ENCODE data around the gene ZNF30. TPM values are rescaled to one million over a fixed set of nuclear protein-coding genes. Genes with fewer than 3 reads are reported as not detected.

The ZNF30 gene
- total and polyA plus RNA-seq, 2 of the 4 experiments (the other 2 are of a cell fraction): 1.3 to 2.9 TPM

DNA sequence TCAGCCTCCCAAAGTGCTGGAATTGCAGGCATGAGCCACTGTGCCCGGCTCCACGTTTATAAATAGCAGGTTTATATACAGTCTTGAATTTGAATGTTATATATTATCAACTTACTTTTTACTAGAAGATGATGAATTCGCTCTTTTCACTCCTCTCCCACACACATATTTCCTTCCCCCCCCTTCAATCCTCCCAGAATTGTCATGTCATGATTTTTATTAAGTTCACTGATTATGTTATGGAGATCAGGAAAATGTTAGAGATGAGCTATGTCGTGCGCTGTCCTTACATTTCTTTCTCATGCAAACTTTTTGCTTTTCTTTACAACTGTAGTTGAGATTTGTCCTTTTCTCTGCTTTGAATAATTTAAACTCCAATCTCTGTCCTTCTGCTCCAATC, 55.6 kb downstream of the ZNF30 start:
- BruUV-seq (replicated peaks): no TSS peak
- H3K4me1 ChIP-seq (ENCODE audit: control insufficient read depth, insufficient read depth, low read length): no peaks in the 10 kb centered on the region
- H3K56ac ChIP-seq (ENCODE audit: extremely low read depth, insufficient read depth, low read length): no peak overlapping the region
- ChIA-PET CTCF (no interaction called here), POLR2A (ENCODE audit: unreplicated experiment) (no interaction called here)
- WGBS, 2 experiments (ENCODE audit: extremely low coverage in 2 of 2, insufficient read length in 1 of 2): no CpG with 5 or more reads among the region's 5 CpGs
- no peak overlapping the region for H4K8ac ChIP-seq (ENCODE audit: low read depth in 2 of 2, low read length in 2 of 2)
- no peak overlapping the region for H3K4me2 ChIP-seq (ENCODE audit: low read depth, low read length)
- H2BK120ac ChIP-seq (ENCODE audit: low read depth, low read length): no peak overlapping the region
- H2AK5ac ChIP-seq (ENCODE audit: low read depth, low read length): no peak overlapping the region
- H3K23ac ChIP-seq (ENCODE audit: low read depth, low read length): no peak overlapping the region
- no peak overlapping the region for H3K9ac ChIP-seq (ENCODE audit: low read depth, low read length)
- no peak overlapping the region for H2BK15ac ChIP-seq (ENCODE audit: low read depth, low read length)
- H3K18ac ChIP-seq (ENCODE audit: low read depth, low read length): no peak overlapping the region
- no peak overlapping the region for H2AFZ ChIP-seq (replicated peaks; ENCODE audit: low read length, poor library complexity)
- no peaks in the 10 kb centered on the region for H3K9me1 ChIP-seq (ENCODE audit: insufficient read depth, low read length)
- dilution Hi-C loops (cut with HindIII; ENCODE audit: low sequenced_read_pairs, unreplicated experiment) (no loop called here), intact Hi-C loops (cut with micrococcal nuclease) (no loop called here), in situ Hi-C loops (cut with MboI; ENCODE audit: low sequenced_read_pairs) (no loop called here)
- TF ChIP-seq, protein P1, sequence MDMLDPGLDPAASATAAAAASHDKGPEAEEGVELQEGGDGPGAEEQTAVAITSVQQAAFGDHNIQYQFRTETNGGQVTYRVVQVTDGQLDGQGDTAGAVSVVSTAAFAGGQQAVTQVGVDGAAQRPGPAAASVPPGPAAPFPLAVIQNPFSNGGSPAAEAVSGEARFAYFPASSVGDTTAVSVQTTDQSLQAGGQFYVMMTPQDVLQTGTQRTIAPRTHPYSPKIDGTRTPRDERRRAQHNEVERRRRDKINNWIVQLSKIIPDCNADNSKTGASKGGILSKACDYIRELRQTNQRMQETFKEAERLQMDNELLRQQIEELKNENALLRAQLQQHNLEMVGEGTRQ (IDR thresholded peaks at IDR 0.05; ENCODE audit: low read depth, low read length): no peak
- 0 out of 2 replicates have a peak, but pooled peaks have one; percentile 23 for TF ChIP-seq NFE2L2 (IDR thresholded peaks at IDR 0.05; ENCODE audit: low read depth, low read length)
- no peaks in the 10 kb centered on the region for H3K79me1 ChIP-seq (ENCODE audit: low read depth in 1 of 2, low read length in 2 of 2)
- no peak for DNase-seq
- H2BK5ac ChIP-seq (ENCODE audit: low read depth, low read length, poor library complexity, severe bottlenecking): no peak overlapping the region
- no peak overlapping the region for H3K4me3 ChIP-seq (ENCODE audit: insufficient read depth, low read depth, low read length)
- H2AK9ac ChIP-seq (replicated peaks; ENCODE audit: low read depth, low read length, poor library complexity): no peak overlapping the region
- no peak overlapping the region for H2BK20ac ChIP-seq (ENCODE audit: low read depth, low read length)
- no peaks in the 10 kb centered on the region for H4K20me1 ChIP-seq (ENCODE audit: insufficient read depth, low read length)
- no peaks in the 10 kb centered on the region for H3K9me3 ChIP-seq (ENCODE audit: control insufficient read depth, insufficient read depth, low read length)
- no peak overlapping the region for H4K5ac ChIP-seq (ENCODE audit: low read depth, low read length)
- no peak for ATAC-seq (ENCODE audit: low read depth)
- no peaks in the 10 kb centered on the region for H3K36me3 ChIP-seq (ENCODE audit: control insufficient read depth, insufficient read depth, low read length)
- H3K4ac ChIP-seq (ENCODE audit: low read depth, low read length): no peak overlapping the region
- H3K14ac ChIP-seq (replicated peaks; ENCODE audit: low read depth, low read length): no peak overlapping the region
- peaks cover 5% of the 10 kb centered on the region for H3K27me3 ChIP-seq (ENCODE audit: control insufficient read depth, insufficient read depth, low read length)
- H4K91ac ChIP-seq (ENCODE audit: insufficient read depth, low read depth, low read length): no peak overlapping the region
- H3K27ac ChIP-seq (ENCODE audit: insufficient read depth, low read length): no peak overlapping the region
